Mammary epithelial cell (primary cell): Measurements from ENCODE around the gene DGCR8.

ENCODE experiments used
- CTCF ChIP-seq, 2 donors: IDR thresholded peaks in 1 of 2; conservative IDR thresholded peaks in 1 of 2; 2 replicates each; pipeline ENCODE4 v1.5.1; 2011 to 2012; ENCODE audit warnings: inconsistent platforms in 2 of 2, low read length in 2 of 2, mild to moderate bottlenecking in 2 of 2, control low read depth in 1 of 2, low read depth in 1 of 2; ENCODE audit not compliant: insufficient read depth in 1 of 2; ENCODE audit errors: extremely low read depth in 1 of 2
- EZH2 ChIP-seq: IDR thresholded peaks from 2 replicates; pipeline ENCODE4 v1.6.1; 2012; ENCODE audit warnings: low read length, inconsistent platforms, borderline replicate concordance

GRCh38 chr22:20137671-20138416 is 57.8 kb downstream of the DGCR8 start:
- no peak for TF ChIP-seq CTCF (conservative IDR thresholded peaks at IDR 0.05 in 1 of 2, IDR thresholded peaks at IDR 0.05 in 1 of 2; ENCODE audit: extremely low read depth in 1 of 2, insufficient read depth in 1 of 2, low read depth in 1 of 2, low read length in 2 of 2)
- TF ChIP-seq EZH2: no peak
